Measurements from ENCODE around the gene CHML.

CHML gene

GRCh38 chr1:241590719-241591118 is 49.5 kb downstream of the CHML start:
- DNase-seq (ENCODE audit: low spot score), result no peak
